Adipocyte (in vitro differentiated cells): ENCODE results near the gene PTOV1.

ENCODE experiments used
- DNase-seq: peaks from one replicate; pipeline ENCODE4 v3.0.0-alpha.2; 2015; ENCODE audit warnings: low read depth
- H3K27me3 ChIP-seq: replicated peaks from 2 replicates; pipeline ENCODE4 v1.7.0; 2013; ENCODE audit warnings: mild to moderate bottlenecking, low read length, moderate library complexity; ENCODE audit not compliant: control insufficient read depth, insufficient read depth
- H3K36me3 ChIP-seq: 2 replicates; pipeline ENCODE4 v1.7.0; 2013; ENCODE audit warnings: low read length, mild to moderate bottlenecking, moderate library complexity; ENCODE audit not compliant: control insufficient read depth, insufficient read depth, severe bottlenecking
- H3K4me1 ChIP-seq: 2 replicates; pipeline ENCODE4 v1.7.0; 2013; ENCODE audit warnings: mild to moderate bottlenecking, low read length, moderate library complexity; ENCODE audit not compliant: control insufficient read depth, insufficient read depth
- H3K4me3 ChIP-seq: 2 replicates; pipeline ENCODE4 v1.7.0; 2013; ENCODE audit warnings: mild to moderate bottlenecking, low read length, moderate library complexity
- H3K9ac ChIP-seq: 2 replicates; pipeline ENCODE4 v1.7.0; 2013; ENCODE audit warnings: mild to moderate bottlenecking, low read length, moderate library complexity
- H3K9me3 ChIP-seq: 2 replicates; pipeline ENCODE4 v1.7.0; 2013; ENCODE audit warnings: mild to moderate bottlenecking, low read length, moderate library complexity; ENCODE audit not compliant: control insufficient read depth

Gene PTOV1

GRCh38 chr19:49879243-49879963 lies 28.4 kb downstream of the PTOV1 start:
- H3K4me1 ChIP-seq: peaks cover 21% of the 10 kb centered on the region
- no peaks in the 10 kb centered on the region for H3K9me3 ChIP-seq
- H3K36me3 ChIP-seq: peaks cover 54% of the 10 kb centered on the region
- no peaks in the 10 kb centered on the region for H3K27me3 ChIP-seq
- H3K4me3 ChIP-seq: no peak overlapping the region
- DNase-seq: no peak
- H3K9ac ChIP-seq: no peak overlapping the region

- Histone ChIP-seq H3K9me3 (no peaks in the 10 kb centered on the region), H3K4me3 (no peak overlapping the region), H3K36me3 (peaks cover 60% of the 10 kb centered on the region), H3K9ac (no peak overlapping the region), H3K27me3 (no peaks in the 10 kb centered on the region), H3K4me1 (peaks cover 12% of the 10 kb centered on the region)
- no peak for DNase-seq
Observed at GRCh38 chr19:49880162-49880869, 29.4 kb downstream of the PTOV1 start.

- Histone ChIP-seq H3K27me3 (no peaks in the 10 kb centered on the region), H3K36me3 (peaks cover 65% of the 10 kb centered on the region), H3K9me3 (no peaks in the 10 kb centered on the region), H3K9ac (no peak overlapping the region), H3K4me3 (no peak overlapping the region), H3K4me1 (peaks cover 8% of the 10 kb centered on the region)
- no peak for DNase-seq
Observed at GRCh38 chr19:49881186-49881585, 30.2 kb downstream of the PTOV1 start.

- Histone ChIP-seq H3K36me3 (peaks cover 70% of the 10 kb centered on the region), H3K4me1 (peaks cover 8% of the 10 kb centered on the region), H3K4me3 (no peak overlapping the region), H3K27me3 (no peaks in the 10 kb centered on the region), H3K9ac (no peak overlapping the region), H3K9me3 (no peaks in the 10 kb centered on the region)
- no peak for DNase-seq
Observed at GRCh38 chr19:49881672-49882394, 30.9 kb downstream of the PTOV1 start.

- no peak overlapping the region for H3K4me3 ChIP-seq
- DNase-seq: no peak
- no peaks in the 10 kb centered on the region for H3K27me3 ChIP-seq
- H3K4me1 ChIP-seq: peaks cover 8% of the 10 kb centered on the region
- H3K9me3 ChIP-seq: no peaks in the 10 kb centered on the region
- H3K9ac ChIP-seq: no peak overlapping the region
- H3K36me3 ChIP-seq: peaks cover 72% of the 10 kb centered on the region
Observed at GRCh38 chr19:49882643-49883042, 31.7 kb downstream of the PTOV1 start.

- peaks cover 72% of the 10 kb centered on the region for H3K36me3 ChIP-seq
- no peak overlapping the region for H3K4me3 ChIP-seq
- no peaks in the 10 kb centered on the region for H3K9me3 ChIP-seq
- H3K27me3 ChIP-seq: no peaks in the 10 kb centered on the region
- DNase-seq: no peak
- peaks cover 8% of the 10 kb centered on the region for H3K4me1 ChIP-seq
- H3K9ac ChIP-seq: no peak overlapping the region
Observed at GRCh38 chr19:49883094-49883493, 32.1 kb downstream of the PTOV1 start.

GRCh38 chr19:49884109-49884508 lies 33.1 kb downstream of the PTOV1 start:
- H3K4me1 ChIP-seq: no peaks in the 10 kb centered on the region
- no peak overlapping the region for H3K9ac ChIP-seq
- H3K9me3 ChIP-seq: no peaks in the 10 kb centered on the region
- H3K27me3 ChIP-seq: no peaks in the 10 kb centered on the region
- no peak for DNase-seq
- H3K4me3 ChIP-seq: no peak overlapping the region
- peaks cover 68% of the 10 kb centered on the region for H3K36me3 ChIP-seq

- Histone ChIP-seq H3K9ac (no peak overlapping the region), H3K27me3 (no peaks in the 10 kb centered on the region), H3K4me1 (no peaks in the 10 kb centered on the region), H3K4me3 (no peak overlapping the region), H3K36me3 (peaks cover 63% of the 10 kb centered on the region), H3K9me3 (no peaks in the 10 kb centered on the region)
- no peak for DNase-seq
Observed at GRCh38 chr19:49884760-49885159, 33.8 kb downstream of the PTOV1 start.

GRCh38 chr19:49887037-49887664 lies 36.2 kb downstream of the PTOV1 start:
- no peak overlapping the region for H3K4me3 ChIP-seq
- H3K9ac ChIP-seq: no peak overlapping the region
- no peaks in the 10 kb centered on the region for H3K9me3 ChIP-seq
- no peaks in the 10 kb centered on the region for H3K27me3 ChIP-seq
- peaks cover 4% of the 10 kb centered on the region for H3K4me1 ChIP-seq
- H3K36me3 ChIP-seq: peaks cover 41% of the 10 kb centered on the region
- no peak for DNase-seq

- Histone ChIP-seq H3K36me3 (peaks cover 34% of the 10 kb centered on the region), H3K9me3 (no peaks in the 10 kb centered on the region), H3K27me3 (peaks cover 3% of the 10 kb centered on the region), H3K9ac (no peak overlapping the region), H3K4me1 (peaks cover 4% of the 10 kb centered on the region), H3K4me3 (no peak overlapping the region)
- no peak for DNase-seq
Observed at GRCh38 chr19:49887665-49888509, 36.9 kb downstream of the PTOV1 start.
